Neuronal stem cell (in vitro differentiated cells): ENCODE results near the gene ZBTB49.

ENCODE experiments used
- DNase-seq: peaks from one replicate; pipeline ENCODE4 v3.0.0-alpha.2; 2013; ENCODE audit warnings: low spot score
- H2AFZ ChIP-seq: one replicate; pipeline ENCODE4 v1.6.1; 2013; ENCODE audit warnings: mild to moderate bottlenecking, low read length, inconsistent platforms
- H2AK5ac ChIP-seq: 2 replicates; pipeline ENCODE4 v1.6.1; 2013; ENCODE audit warnings: low read depth, mild to moderate bottlenecking, inconsistent platforms, low read length, moderate library complexity, mixed read lengths
- H2BK120ac ChIP-seq: 2 replicates; pipeline ENCODE4 v1.6.1; 2013; ENCODE audit warnings: low read depth, mild to moderate bottlenecking, inconsistent platforms, low read length, moderate library complexity, mixed read lengths
- H2BK12ac ChIP-seq: one replicate; pipeline ENCODE4 v1.6.1; 2013; ENCODE audit warnings: low read length, inconsistent platforms
- H2BK15ac ChIP-seq: 2 replicates; pipeline ENCODE4 v1.6.1; 2013; ENCODE audit warnings: mild to moderate bottlenecking, low read length, inconsistent platforms, mixed read lengths
- H2BK5ac ChIP-seq: one replicate; pipeline ENCODE4 v1.6.1; 2013; ENCODE audit warnings: inconsistent platforms, mild to moderate bottlenecking, low read length, moderate library complexity
- H3K14ac ChIP-seq: one replicate; pipeline ENCODE4 v1.6.1; 2013; ENCODE audit warnings: low read length, inconsistent platforms
- H3K18ac ChIP-seq: 2 replicates; pipeline ENCODE4 v1.6.1; 2013; ENCODE audit warnings: low read length, inconsistent platforms
- H3K23ac ChIP-seq: 2 replicates; pipeline ENCODE4 v1.6.1; 2013; ENCODE audit warnings: low read depth, mild to moderate bottlenecking, mixed read lengths, low read length, inconsistent platforms; ENCODE audit not compliant: poor library complexity
- H3K27ac ChIP-seq: replicated peaks from 3 replicates; pipeline ENCODE4 v1.5.1; 2013; ENCODE audit warnings: low read length, inconsistent platforms
- H3K27me3 ChIP-seq, 3 experiments: 2 replicates each; pipeline ENCODE4 v1.6.1; 2013; ENCODE audit warnings: low read length in 3 of 3, mild to moderate bottlenecking in 2 of 3, inconsistent platforms in 1 of 3, low read depth in 1 of 3, mixed read lengths in 1 of 3, moderate library complexity in 1 of 3; ENCODE audit not compliant: control insufficient read depth in 3 of 3, insufficient read depth in 3 of 3
- H3K36me3 ChIP-seq, 2 donors: replicated peaks in 1 of 2; 2 replicates each; pipeline ENCODE4 v1.6.1; 2013; ENCODE audit warnings: low read length in 2 of 2; ENCODE audit not compliant: control insufficient read depth in 2 of 2, insufficient read depth in 2 of 2
- H3K4ac ChIP-seq: 2 replicates; pipeline ENCODE4 v1.6.1; 2013; ENCODE audit warnings: inconsistent platforms, mild to moderate bottlenecking, low read length, moderate library complexity
- H3K4me1 ChIP-seq, 2 donors: 1 replicate in 1 of 2; 2 replicates in 1 of 2; pipeline ENCODE4 v1.6.1; 2013; ENCODE audit warnings: low read length in 2 of 2, low read depth in 1 of 2; ENCODE audit not compliant: control insufficient read depth in 2 of 2, insufficient read depth in 1 of 2
- H3K4me2 ChIP-seq: one replicate; pipeline ENCODE4 v1.6.1; 2013; ENCODE audit warnings: mild to moderate bottlenecking, low read length, inconsistent platforms; ENCODE audit not compliant: insufficient read depth, poor library complexity, severe bottlenecking
- H3K4me3 ChIP-seq, 2 donors: 2 replicates each; pipeline ENCODE4 v1.5.1; 2013; ENCODE audit warnings: low read length in 2 of 2, mild to moderate bottlenecking in 2 of 2, inconsistent platforms in 1 of 2, moderate library complexity in 1 of 2
- H3K79me1 ChIP-seq: one replicate; pipeline ENCODE4 v1.6.1; 2013; ENCODE audit warnings: low read depth, mild to moderate bottlenecking, inconsistent platforms, low read length, moderate library complexity
- H3K9ac ChIP-seq: one replicate; pipeline ENCODE4 v1.6.1; 2013; ENCODE audit warnings: mild to moderate bottlenecking, low read depth, low read length, inconsistent platforms; ENCODE audit not compliant: poor library complexity
- H3K9me3 ChIP-seq, 2 donors: replicated peaks in 1 of 2; 2 replicates each; pipeline versions ENCODE3 to v1.6.1; 2013; ENCODE audit warnings: low read length in 2 of 2, mild to moderate bottlenecking in 2 of 2, inconsistent platforms in 1 of 2, low read depth in 1 of 2, mixed read lengths in 1 of 2, moderate library complexity in 1 of 2; ENCODE audit not compliant: control insufficient read depth in 2 of 2, insufficient read depth in 1 of 2
- H4K8ac ChIP-seq: one replicate; pipeline ENCODE4 v1.6.1; 2013; ENCODE audit warnings: low read depth, mild to moderate bottlenecking, inconsistent platforms, low read length, moderate library complexity
- H4K91ac ChIP-seq: one replicate; pipeline ENCODE4 v1.6.1; 2013; ENCODE audit warnings: low read length, low read depth, mild to moderate bottlenecking, inconsistent platforms; ENCODE audit not compliant: poor library complexity
- WGBS, 2 donors: extraction: QIAGEN DNeasy Blood & Tissue Kit; methylation state at CpG; one replicate each; pipeline ENCODE4 v1.1.7; 2013; ENCODE audit warnings: missing lambda C conversion rate in 2 of 2, mixed read lengths in 1 of 2; ENCODE audit not compliant: insufficient read length in 2 of 2, insufficient replicate concordance in 1 of 2; ENCODE audit errors: extremely low coverage in 2 of 2; 5-methylcytosine and 5-hydroxymethylcytosine counted together

Gene ZBTB49

DNA sequence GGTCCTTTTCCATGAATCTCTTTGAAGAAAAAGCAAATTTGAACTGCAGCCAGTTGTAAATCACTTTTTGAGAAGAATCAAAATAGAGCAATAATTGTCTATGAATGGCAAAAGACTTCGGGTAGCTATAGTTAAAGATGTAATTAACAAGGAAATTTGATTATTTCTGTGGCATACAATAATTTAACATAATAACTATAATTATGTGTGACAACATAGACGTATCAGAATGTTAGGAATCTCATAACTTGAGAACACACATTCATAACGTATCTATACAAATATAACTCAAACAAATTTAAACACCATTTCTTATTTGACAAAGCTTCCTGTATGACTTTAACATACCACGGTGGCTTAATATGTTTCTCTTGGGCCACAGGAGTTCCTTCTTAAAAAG is 60.9 kb downstream of the ZBTB49 start:
- H2BK15ac ChIP-seq, result no peak overlapping the region
- WGBS, 2 donors, result 100% methylated on average over 1 of the region's 4 CpGs; no CpG with 5 or more reads in 1 of the 2 donors

DNA sequence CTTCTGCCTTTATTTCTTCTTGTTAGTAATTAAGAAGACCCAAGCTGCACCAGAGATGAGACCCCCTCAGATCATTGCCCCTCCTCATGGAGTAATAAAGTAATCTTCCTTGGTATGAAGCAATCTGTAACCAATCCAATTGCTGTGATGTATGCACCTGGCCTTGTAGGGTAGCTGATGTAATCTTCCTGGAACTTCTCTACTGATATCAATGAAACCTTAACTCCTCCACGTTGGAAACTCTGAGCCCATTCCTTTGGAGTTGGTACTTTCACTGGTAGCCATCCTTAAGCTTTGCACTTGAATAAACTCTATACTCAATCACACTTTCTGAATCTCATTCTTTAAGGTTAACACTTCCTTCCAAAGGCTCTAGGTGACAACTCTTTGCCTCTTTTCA is 65.3 kb downstream of the ZBTB49 start:
- no peak overlapping the region for H2BK12ac ChIP-seq
- no CpG with 5 or more reads among the region's 1 CpG for WGBS, 2 donors
- H2AK5ac ChIP-seq, result no peak overlapping the region

More for the DNA sequence above, 60.9 kb downstream of the ZBTB49 start:
- Histone ChIP-seq H3K4me3 (no peak overlapping the region), H3K4ac (no peak overlapping the region), H3K9ac (no peak overlapping the region), H3K79me1 (no peaks in the 10 kb centered on the region), H3K14ac (no peak overlapping the region), H2BK5ac (no peak overlapping the region), H2BK12ac (no peak overlapping the region), H3K18ac (no peak overlapping the region), H4K91ac (no peak overlapping the region), H3K27me3 (peaks cover 0 to 11% (median 0%) of the 10 kb centered on the region in 3 experiments), H2AK5ac (no peak overlapping the region), H3K27ac (no peak overlapping the region), H3K4me1 (no peaks in the 10 kb centered on the region), H2BK120ac (no peak overlapping the region), H3K23ac (no peak overlapping the region), H3K4me2 (no peak overlapping the region), H3K9me3 (no peaks in the 10 kb centered on the region), H2AFZ (no peak overlapping the region), H3K36me3 (no peaks in the 10 kb centered on the region), H4K8ac (no peak overlapping the region)
- no peak for DNase-seq

DNA sequence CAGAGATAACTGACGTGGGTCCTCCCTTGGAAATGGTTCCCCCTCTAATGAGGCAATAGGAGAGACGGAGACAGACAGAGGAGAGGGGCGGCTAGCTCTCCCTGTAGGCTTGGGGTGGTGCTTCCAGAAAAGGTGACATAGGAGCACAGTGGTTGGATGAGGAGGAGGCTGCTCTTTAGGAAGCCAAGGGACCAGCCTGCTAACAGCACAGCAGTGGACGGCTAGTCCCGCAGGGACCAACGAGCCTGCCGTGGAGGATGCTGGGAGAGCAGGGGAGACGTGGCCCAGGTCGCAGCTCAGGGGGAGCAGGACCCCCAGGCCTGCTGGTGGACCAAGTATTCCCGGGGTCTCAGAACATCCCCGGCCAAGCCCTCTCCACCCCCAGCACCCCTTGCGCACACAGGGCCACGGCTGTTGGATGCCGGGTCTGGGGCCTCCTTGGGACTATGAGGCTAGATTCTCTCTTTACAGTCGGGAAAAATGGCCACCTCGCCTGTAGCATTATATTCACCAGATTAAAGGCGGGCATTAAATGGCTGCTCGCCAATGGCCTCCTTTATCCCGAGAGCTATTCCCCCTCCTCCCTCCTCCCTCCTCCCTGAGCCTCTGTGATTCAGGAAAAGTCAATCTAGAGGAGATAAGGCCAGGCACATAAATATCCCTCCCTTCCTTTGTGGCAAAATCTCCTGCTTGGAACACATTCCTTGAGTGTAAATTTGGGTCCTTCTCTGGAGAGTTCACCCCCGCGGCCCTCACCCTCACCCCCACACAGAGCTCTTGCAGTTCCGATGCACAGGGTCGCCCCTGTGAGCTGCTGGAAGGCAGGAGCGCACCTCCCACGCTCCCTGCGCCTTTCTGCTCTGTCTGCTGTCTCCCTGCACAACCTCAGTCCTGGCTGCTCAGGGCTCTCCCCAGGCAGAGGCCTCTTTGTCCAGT is 66.3 kb downstream of the ZBTB49 start:
- WGBS, 2 donors, result no CpG with 5 or more reads among the region's 26 CpGs
- Histone ChIP-seq H3K14ac (no peak overlapping the region), H3K4ac (no peak overlapping the region), H3K27me3 (peaks cover 0 to 25% (median 0%) of the 10 kb centered on the region in 3 experiments), H2AK5ac (peak overlapping the region; percentile 58), H3K79me1 (no peaks in the 10 kb centered on the region), H4K91ac (no peak overlapping the region), H2BK15ac (peak overlapping the region; percentile 42), H3K23ac (no peak overlapping the region), H2BK12ac (no peak overlapping the region), H2BK5ac (no peak overlapping the region), H3K36me3 (no peaks in the 10 kb centered on the region), H3K4me1 (peaks cover 8% of the 10 kb centered on the region in 2 donors), H3K9me3 (no peaks in the 10 kb centered on the region), H2BK120ac (peak overlapping the region; percentile 49), H3K27ac (no peak overlapping the region), H4K8ac (no peak overlapping the region), H3K4me2 (no peak overlapping the region), H3K4me3 (no peak overlapping the region), H3K9ac (peak overlapping the region; percentile 68), H3K18ac (peak overlapping the region; percentile 80), H2AFZ (peak overlapping the region; percentile 48)
- no peak for DNase-seq

More for the DNA sequence above, 65.3 kb downstream of the ZBTB49 start:
- Histone ChIP-seq H3K4me3 (no peak overlapping the region), H3K4me1 (peaks cover 8% of the 10 kb centered on the region in 2 donors), H3K23ac (no peak overlapping the region), H2BK5ac (no peak overlapping the region), H3K79me1 (no peaks in the 10 kb centered on the region), H2AFZ (no peak overlapping the region), H2BK120ac (no peak overlapping the region), H3K4ac (no peak overlapping the region), H3K4me2 (no peak overlapping the region), H3K18ac (no peak overlapping the region), H3K27me3 (peaks cover 0 to 25% (median 0%) of the 10 kb centered on the region in 3 experiments), H4K91ac (no peak overlapping the region), H3K36me3 (no peaks in the 10 kb centered on the region), H3K9ac (no peak overlapping the region), H4K8ac (no peak overlapping the region), H2BK15ac (no peak overlapping the region), H3K27ac (no peak overlapping the region), H3K14ac (no peak overlapping the region), H3K9me3 (no peaks in the 10 kb centered on the region)
- DNase-seq, result no peak

DNA sequence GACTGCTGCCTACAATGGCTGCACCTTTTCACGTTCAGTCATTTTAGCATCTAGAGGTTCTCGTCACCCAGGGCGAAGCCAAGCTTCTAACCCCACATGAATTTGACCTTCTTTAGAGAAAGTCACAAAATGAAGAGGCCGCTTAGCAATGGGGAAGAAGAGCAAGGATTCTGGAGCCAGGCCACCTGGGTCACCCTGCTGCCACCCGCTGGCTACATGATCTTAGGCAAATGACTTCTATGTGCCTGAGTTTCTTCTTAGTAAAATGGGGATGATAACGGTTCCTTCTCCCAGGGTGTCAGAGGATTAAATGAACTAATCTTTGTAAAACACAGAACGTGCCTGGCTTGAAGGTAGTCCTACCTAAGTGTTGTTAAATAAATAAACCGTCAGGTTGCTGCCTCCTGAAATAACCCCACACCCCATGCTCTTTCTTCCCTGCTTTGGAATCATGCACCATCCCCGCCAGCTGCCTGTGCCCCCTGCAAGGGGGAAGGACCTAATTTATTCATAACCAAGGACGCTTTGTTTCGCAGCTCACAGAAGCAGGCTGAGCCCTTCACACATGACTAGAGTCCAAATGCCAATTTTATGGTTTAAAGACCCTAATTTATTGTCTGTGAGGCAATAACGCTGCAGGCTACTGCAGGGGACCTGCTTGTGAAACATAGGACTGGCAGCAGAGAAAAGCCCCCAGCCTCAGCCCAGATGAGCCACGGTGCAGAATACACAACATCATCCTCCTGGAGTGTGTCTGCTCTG is 68.2 kb downstream of the ZBTB49 start:
- no peak overlapping the region for H2BK120ac ChIP-seq
- H3K23ac ChIP-seq, result no peak overlapping the region
- peaks cover 8% of the 10 kb centered on the region in 2 donors for H3K4me1 ChIP-seq
- no peak overlapping the region for H3K18ac ChIP-seq
- no CpG with 5 or more reads among the region's 13 CpGs for WGBS, 2 donors
- H2BK15ac ChIP-seq, result no peak overlapping the region
- no peak for DNase-seq
- peak overlapping the region; percentile 35 for H3K4me2 ChIP-seq
- H3K4me3 ChIP-seq, result no peak overlapping the region
- no peak overlapping the region for H2BK5ac ChIP-seq
- H3K27me3 ChIP-seq, result peaks cover 0 to 27% (median 0%) of the 10 kb centered on the region in 3 experiments
- H2AFZ ChIP-seq, result peak overlapping the region; percentile 8
- no peak overlapping the region for H2BK12ac ChIP-seq
- H4K8ac ChIP-seq, result no peak overlapping the region
- H3K9ac ChIP-seq, result no peak overlapping the region
- H3K27ac ChIP-seq, result no peak overlapping the region
- no peaks in the 10 kb centered on the region for H3K36me3 ChIP-seq
- no peak overlapping the region for H3K4ac ChIP-seq
- H4K91ac ChIP-seq, result no peak overlapping the region
- peak overlapping the region; percentile 10 for H3K14ac ChIP-seq
- H3K9me3 ChIP-seq, result no peaks in the 10 kb centered on the region
- no peaks in the 10 kb centered on the region for H3K79me1 ChIP-seq
- H2AK5ac ChIP-seq, result no peak overlapping the region
